HG03342 (cell line): ENCODE results near the gene LFNG.

Experiments
- ATAC-seq: cut with Tn5 transposase; IDR thresholded peaks from one replicate; pipeline ENCODE4 v1.9.1; 2021; ENCODE audit warnings: mild to moderate bottlenecking, moderate library complexity; ENCODE audit not compliant: unreplicated experiment

The LFNG gene

GRCh38 chr7:2568521-2569223, 49.1 kb downstream of the LFNG start:
- no peak for ATAC-seq

GRCh38 chr7:2569421-2569820, 49.8 kb downstream of the LFNG start:
- ATAC-seq, result no peak

GRCh38 chr7:2570021-2570420, 50.4 kb downstream of the LFNG start:
- ATAC-seq, result no peak

- no peak for ATAC-seq
Measured at GRCh38 chr7:2571409-2571808, 51.8 kb downstream of the LFNG start.

- no peak for ATAC-seq
Measured at GRCh38 chr7:2572101-2572842, 52.7 kb downstream of the LFNG start.

- ATAC-seq, result no peak
Measured at GRCh38 chr7:2573761-2574160, 54.2 kb downstream of the LFNG start.

- no peak for ATAC-seq
Measured at GRCh38 chr7:2575046-2575732, 55.6 kb downstream of the LFNG start.

GRCh38 chr7:2575733-2576340, 56.3 kb downstream of the LFNG start:
- no peak for ATAC-seq

GRCh38 chr7:2576742-2577491, 57.3 kb downstream of the LFNG start:
- no peak for ATAC-seq
